NCI-H1048 (cell line): ENCODE data around the gene PID1.
"Not testable (repeated sequence)": the region's sequence is repeated elsewhere in the genome, so short reads cannot be mapped to it uniquely, and the experiment has no call there.

Experiments
- DNase-seq: peaks from one replicate; lab custom pipeline; 2025; lab: John Stamatoyannopoulos, UW

The PID1 gene

GRCh38 chr2:229212241-229212640 lies 58.8 kb downstream of the PID1 start:
- no peak for DNase-seq

DNA sequence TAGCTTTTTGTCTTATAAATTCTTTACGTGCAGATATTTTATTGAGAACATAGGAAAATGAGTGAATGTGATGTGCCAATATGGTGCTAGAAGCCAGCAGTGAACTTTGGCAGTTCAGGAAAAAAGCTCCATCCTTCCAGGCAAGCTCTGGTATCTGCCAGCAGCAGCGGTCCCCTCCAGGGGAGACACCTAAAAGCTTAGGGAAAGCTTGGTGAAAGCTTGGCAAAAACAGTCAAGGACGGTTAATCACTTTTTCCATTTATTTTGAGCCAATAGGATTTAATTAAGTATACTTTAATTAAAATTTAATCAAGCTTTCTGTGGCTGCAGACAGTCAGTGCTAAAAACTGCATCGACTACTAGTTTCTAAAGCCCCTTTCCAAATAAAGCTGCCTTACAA lies 60.4 kb downstream of the PID1 start:
- DNase-seq: no peak

DNA sequence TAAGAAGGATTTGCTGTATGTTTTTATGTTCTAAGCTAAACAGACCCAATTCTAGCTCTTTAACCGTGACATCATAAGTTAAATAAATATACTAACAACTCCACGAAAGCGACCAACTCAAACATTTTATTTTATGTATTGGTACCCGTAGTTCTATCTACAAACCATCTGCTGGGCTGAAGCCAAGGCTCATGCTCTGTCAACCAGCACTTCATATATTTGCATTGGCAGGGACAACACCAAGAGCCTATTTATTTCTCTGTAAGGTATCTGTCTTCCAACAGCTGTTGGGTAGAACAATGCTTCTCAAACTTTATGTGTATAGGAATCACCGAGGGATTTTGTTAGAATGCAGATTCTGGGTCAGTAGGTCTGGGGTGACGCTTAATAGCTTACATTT lies 64.5 kb downstream of the PID1 start:
- peak; percentile 67 for DNase-seq

GRCh38 chr2:229205704-229206103 lies 65.4 kb downstream of the PID1 start:
- peak; percentile 61 for DNase-seq

- no peak for DNase-seq
Measured at GRCh38 chr2:229202646-229203045, 68.4 kb downstream of the PID1 start.

DNA sequence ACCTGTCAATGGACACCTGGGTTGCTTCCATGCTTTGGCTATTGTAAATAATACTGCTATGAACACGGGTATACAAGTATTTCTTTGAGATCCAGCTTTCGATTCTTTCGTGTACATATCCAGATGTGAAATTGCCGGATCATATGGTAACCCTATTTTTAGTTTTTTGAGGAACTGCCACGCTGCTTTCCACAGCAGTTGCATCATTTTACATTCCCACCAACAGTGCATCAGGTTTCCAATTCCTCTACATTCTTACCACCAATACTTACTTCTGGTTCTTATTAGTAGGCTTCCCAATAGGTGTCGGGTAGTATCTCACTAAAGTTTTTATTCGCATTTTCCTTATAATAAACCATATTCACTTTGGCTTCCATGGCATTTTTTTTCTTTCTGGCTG lies 69.6 kb downstream of the PID1 start:
- DNase-seq: no peak

- no peak for DNase-seq
Measured at GRCh38 chr2:229199267-229199666, 71.8 kb downstream of the PID1 start.

DNA sequence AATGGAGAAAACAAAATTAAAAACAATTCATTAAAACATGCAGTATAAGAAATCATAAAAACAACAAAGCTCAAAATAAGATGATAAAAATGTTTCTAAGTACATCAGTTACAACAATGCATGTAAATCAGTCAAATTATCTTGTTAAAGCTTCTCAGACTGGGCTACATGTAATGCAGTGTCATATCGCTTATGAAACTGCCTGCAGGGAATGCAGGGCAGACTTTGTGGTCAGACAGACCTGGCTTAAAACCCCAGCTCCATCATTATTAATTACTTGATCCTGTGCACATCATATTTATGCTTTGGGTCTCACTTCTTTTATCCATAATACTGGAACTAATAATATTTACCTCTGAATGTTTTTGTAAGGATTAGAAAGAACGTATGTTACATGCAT lies 74.6 kb downstream of the PID1 start:
- DNase-seq: no peak

GRCh38 chr2:229195346-229195947 lies 75.6 kb downstream of the PID1 start:
- no peak for DNase-seq

- DNase-seq: no peak
Measured at GRCh38 chr2:229193281-229193680, 77.8 kb downstream of the PID1 start.

- no peak for DNase-seq
Measured at GRCh38 chr2:229191413-229191812, 79.7 kb downstream of the PID1 start.

DNA sequence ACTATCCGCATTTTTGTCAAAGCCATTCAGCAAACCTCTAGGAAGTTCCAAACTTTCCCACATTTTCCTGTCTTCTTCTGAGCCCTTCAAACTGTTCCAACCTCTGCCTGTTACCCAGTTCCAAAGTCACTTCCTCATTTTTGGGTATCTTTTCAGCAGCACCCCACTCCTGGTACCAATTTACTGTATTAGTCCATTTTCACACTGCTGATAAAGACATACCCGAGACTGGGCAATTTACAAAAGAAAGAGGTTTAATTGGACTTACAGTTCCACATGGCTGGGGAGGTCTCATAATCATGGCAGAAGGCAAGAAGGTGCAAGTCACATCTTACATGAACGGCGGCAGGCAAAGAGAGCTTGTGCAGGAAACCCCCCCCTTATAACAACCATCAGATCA lies 84.0 kb downstream of the PID1 start:
- DNase-seq: not testable (repeated sequence)

GRCh38 chr2:229181641-229182040 lies 89.4 kb downstream of the PID1 start:
- DNase-seq: no peak

DNA sequence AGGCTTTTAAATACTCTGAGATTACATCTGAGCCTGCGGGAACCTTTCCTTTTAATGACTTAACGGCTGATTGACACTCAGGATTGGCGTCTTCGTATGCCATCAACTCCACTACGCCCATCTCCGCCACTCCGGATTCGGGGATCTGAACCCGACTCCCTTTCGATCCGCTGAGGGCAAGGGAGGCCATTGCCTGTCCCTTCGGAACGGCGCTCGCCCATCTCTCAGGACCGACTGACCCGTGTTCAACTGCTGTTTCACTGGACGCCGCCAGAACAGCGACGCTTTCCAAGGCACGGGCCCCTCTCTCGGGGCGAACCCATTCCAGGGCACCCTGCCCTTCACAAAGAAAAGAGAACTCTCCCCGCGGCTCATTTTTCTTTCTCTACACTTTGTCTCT lies 90.4 kb downstream of the PID1 start:
- no peak for DNase-seq

GRCh38 chr2:229179628-229180027 lies 91.5 kb downstream of the PID1 start:
- DNase-seq: no peak

GRCh38 chr2:229178706-229179105 lies 92.4 kb downstream of the PID1 start:
- no peak for DNase-seq

DNA sequence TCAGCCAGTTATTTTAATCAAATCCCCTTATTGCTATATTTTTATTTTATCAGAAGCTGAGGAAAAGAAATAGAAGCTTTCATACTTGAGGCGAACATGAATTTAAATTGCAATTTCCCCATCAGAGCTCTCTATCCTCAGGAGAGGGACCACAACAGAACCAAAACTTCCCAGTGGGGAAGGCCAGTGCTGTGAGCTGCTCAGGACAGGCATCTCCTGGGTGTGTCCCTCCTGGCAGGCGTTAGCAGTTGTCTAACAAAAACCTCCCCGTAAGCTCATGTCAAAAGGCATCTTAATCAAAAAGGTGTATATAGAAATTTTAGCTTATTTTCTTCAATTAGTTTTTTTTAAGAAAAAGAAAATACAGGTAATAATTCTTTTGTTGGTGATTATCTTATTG lies 93.0 kb downstream of the PID1 start:
- DNase-seq: no peak

DNA sequence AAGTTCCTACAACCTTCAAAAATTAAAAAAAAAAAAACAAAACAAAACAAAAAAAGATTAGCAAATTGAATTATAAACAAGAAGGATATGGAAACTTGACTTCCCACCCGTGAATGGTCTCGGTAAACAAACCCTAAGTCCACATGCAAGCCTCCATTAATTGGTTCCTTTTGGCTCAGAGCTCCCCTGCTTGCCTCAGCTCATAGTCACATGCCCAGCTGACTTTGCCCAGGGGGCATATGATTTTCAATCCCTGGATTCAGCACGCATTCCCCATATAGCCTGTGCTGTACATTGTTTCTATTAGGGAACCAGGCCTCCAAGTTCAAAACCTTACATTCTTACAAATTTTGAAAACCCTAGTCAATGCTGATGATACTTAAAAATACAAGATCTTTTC lies 95.0 kb downstream of the PID1 start:
- DNase-seq: no peak

- no peak for DNase-seq
Measured at GRCh38 chr2:229175497-229175863, 95.6 kb downstream of the PID1 start.

DNA sequence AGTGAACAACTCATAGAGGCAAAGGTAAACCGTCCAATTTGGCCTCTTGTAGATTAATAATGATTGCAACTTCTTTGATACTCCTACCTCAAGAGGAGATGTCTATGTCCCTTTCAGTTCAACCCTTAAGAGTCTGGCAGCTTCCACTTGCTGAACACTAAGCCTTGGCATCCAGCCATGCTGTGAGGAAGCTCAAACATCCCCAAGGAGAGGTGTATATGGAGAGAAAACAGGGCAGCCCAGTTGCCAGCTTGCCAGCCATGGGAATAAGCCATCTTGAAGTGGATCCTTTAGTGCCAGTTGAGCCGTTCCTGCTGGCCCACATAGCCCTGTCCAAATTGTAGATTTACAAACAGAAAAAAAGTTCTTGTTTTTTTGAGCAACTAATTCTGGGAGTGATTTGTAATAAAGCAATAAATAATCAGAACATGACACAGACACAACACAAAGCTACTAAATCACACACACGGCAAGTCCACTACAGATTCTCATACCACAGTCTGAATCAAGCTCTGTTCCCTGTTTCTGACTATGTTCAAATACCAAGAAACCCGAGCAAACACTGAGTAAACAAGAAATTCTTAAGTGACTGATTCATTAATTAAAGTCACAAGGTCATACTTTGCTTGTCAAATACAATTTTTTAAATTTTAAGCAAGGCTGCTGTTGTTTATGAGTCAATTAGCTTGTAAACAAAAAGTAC lies 96.1 kb downstream of the PID1 start:
- no peak for DNase-seq

DNA sequence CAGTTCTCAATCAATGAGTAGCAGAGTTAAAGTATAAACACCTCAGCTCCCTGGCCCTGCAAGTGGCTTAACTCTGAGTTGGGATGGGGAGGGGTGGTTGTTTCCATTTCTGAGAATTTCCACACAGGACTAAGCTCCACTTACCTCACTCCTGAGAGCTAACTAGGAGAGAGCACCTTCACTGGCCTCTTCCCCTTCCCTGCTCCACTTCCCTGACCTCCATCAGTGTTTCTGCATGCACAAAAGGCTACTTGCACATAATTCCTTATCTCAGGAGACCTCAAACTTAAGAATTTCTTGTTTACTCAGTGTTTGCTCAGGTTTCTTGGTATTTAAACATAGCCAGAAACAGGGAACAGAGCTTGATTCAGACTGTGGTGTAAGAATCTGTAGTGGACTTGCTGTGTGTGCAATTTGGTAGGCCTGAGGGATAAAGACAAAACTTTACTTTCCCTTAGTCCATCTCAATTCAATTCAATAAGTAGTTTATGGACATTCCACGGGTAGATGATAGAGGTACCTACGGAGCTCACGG lies 97.2 kb downstream of the PID1 start:
- no peak for DNase-seq

GRCh38 chr2:229170916-229171315 lies 100.2 kb downstream of the PID1 start:
- DNase-seq: no peak

DNA sequence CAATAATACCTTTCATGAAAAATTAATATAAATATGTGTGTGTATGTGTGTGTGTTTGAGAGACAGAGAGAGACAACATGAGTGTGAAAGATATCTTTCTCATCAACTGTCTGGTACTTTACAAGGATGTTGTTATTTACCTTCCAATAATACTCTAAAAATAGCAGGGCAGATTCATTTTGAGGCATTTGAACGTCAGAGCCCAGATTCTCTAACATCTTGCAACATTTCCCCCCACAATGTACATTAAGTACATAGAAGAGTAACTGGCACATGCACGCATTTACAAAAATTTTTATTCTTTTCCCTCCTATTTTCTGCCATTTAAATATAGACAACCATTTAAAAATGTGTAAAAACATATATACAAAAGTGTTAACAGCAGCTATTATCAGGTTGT lies 100.9 kb downstream of the PID1 start:
- DNase-seq: no peak

DNA sequence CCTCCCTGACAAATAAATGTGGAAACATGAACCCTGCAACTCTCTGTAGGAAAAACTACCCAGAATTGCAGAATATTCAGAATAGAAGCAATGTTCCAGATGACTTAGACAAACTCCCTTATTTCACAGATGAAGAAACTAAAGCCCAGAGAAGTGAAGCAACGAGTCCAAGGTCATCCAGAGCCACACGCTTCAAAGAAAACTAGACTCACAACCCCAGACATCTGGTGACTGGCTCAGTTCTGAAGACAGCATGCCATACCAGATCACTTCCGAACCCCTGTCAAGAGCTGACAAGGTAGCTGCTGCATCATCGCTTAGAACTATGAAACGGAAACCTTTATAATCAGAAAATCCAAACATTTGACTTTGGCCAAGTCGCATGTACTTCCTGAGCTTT lies 101.3 kb downstream of the PID1 start:
- DNase-seq: no peak
